Measurements from ENCODE around the gene NFATC2. TPM values are rescaled to one million over a fixed set of nuclear protein-coding genes. Genes with fewer than 3 reads are reported as not detected.

The NFATC2 gene
- total RNA-seq, 1 donor from 2014 or later: 46.0 TPM

DNA sequence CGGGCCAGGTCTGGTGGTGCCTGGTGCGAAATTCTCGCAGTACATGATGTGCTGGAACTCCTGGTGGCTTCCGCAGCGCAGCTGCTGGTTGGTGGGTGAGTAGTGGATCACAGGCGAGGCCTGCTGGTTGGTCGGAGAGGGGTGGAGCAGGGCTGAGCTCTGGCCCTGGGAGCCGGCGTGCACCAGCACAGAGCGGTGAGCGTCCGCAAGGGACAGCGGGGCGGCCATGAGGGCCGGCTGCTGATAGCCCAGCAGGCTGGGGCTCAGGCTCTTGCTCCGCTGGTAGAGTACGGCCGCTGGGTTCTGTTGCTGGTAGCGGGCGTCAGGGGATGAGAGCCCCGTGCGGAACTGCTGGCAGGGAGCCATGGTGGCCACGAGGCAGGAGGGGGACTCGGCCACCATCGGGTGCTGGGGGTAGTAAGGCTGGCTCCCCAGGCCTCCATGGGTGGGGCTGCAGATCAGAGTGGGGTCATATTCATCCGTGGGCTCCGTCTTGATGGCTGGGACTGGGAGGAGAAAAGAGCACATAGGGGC is 110.2 kb downstream of the NFATC2 start:
- peaks cover 17% of the 10 kb centered on the region for H3K4me1 Mint-ChIP-seq
- ChIA-PET POLR2A (no interaction called here), CTCF (no interaction called here)
- intact Hi-C loops (cut with micrococcal nuclease): no loop called here
- peaks cover 83% of the 10 kb centered on the region for H3K36me3 Mint-ChIP-seq (ENCODE audit: low read depth)
- H3K9me3 Mint-ChIP-seq: no peaks in the 10 kb centered on the region
- TF ChIP-seq, protein P1, sequence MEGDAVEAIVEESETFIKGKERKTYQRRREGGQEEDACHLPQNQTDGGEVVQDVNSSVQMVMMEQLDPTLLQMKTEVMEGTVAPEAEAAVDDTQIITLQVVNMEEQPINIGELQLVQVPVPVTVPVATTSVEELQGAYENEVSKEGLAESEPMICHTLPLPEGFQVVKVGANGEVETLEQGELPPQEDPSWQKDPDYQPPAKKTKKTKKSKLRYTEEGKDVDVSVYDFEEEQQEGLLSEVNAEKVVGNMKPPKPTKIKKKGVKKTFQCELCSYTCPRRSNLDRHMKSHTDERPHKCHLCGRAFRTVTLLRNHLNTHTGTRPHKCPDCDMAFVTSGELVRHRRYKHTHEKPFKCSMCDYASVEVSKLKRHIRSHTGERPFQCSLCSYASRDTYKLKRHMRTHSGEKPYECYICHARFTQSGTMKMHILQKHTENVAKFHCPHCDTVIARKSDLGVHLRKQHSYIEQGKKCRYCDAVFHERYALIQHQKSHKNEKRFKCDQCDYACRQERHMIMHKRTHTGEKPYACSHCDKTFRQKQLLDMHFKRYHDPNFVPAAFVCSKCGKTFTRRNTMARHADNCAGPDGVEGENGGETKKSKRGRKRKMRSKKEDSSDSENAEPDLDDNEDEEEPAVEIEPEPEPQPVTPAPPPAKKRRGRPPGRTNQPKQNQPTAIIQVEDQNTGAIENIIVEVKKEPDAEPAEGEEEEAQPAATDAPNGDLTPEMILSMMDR (IDR thresholded peaks at IDR 0.05): no peak
- no peak overlapping the region for H3K4me3 Mint-ChIP-seq
- no peak for DNase-seq
- no peak for ATAC-seq (ENCODE audit: low read depth)
- no peak overlapping the region for H3K27ac Mint-ChIP-seq
- no peaks in the 10 kb centered on the region for H3K27me3 Mint-ChIP-seq

DNA sequence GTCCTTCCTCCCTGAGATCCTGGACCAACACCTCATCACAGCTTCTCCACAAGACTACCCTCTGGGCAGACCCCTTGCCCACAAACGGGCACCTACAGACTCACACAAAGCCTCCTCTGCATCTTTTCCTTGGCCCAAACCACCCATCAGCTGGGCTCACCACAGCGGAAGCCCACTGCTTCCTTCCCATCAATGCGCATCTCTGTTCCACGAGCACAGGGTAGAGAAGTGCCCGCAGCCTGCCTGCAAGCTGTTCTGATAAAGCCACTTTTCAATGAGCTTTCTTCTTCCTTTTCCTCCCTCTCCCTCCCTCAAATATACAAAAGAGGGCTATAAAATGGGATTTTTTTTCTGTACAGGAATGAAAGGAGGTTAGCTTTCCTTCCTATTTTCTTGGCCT is 111.2 kb downstream of the NFATC2 start:
- TF ChIP-seq, protein P1 (IDR thresholded peaks at IDR 0.05): no peak
- ChIA-PET POLR2A (interaction anchor here (1.1 kb wide), 1 partner anchor 26 kb away, joined by 3 read pairs; no protein-coding TSS in a partner anchor), CTCF (interaction anchor here (0.7 kb wide), 1 partner anchor 26 kb away, joined by 3 read pairs; no protein-coding TSS in a partner anchor)
- Mint-ChIP-seq H3K9me3 (no peaks in the 10 kb centered on the region), H3K4me3 (no peak overlapping the region), H3K27ac (peak overlapping the region; percentile 32), H3K27me3 (no peaks in the 10 kb centered on the region), H3K4me1 (peaks cover 25% of the 10 kb centered on the region), H3K36me3 (ENCODE audit: low read depth) (peaks cover 86% of the 10 kb centered on the region)
- ATAC-seq (ENCODE audit: low read depth) (no peak), DNase-seq (no peak)
- intact Hi-C loops (cut with micrococcal nuclease): no loop called here

DNA sequence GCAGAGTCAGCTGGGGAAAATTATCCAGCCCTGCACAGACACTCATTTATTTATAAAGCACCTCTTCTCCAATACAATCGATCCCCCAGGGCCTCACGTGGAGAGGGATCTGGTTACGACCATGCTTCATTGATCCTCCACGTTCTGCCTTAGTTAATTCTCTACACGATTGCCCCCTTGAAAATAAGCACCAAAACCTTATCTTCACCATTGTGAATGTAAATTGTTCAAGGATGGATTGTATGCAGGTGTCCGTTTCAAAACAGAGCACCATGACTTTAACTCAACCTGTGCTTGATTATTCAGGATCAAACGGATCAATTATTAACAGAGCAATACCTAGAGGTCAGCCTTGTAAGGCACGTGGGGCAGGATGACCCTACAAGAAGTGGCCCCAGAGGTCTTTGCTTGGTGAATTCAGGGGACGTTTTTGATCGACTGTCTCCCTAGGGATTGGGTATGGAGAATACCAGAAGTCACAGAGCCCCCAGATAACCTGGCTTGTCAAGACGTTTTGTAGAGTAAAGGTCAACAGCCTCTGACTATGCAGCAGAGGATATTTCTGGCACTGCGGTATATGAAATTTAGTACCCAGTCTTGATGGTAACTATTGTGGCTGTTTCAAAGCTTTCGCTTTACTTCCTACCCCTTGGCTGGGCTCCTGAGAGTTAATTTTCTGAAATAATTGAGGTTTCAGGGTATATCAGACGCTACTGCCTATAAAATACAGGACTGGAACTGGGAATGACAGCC is 112.1 kb downstream of the NFATC2 start:
- H3K4me3 Mint-ChIP-seq: no peak overlapping the region
- intact Hi-C loops (cut with micrococcal nuclease): no loop called here
- no peak for ATAC-seq (ENCODE audit: low read depth)
- TF ChIP-seq, protein P1 (IDR thresholded peaks at IDR 0.05): no peak
- ChIA-PET CTCF (interaction anchor here (1.1 kb wide), 1 partner anchor 44 kb away, joined by 3 read pairs; no protein-coding TSS in a partner anchor), POLR2A (no interaction called here)
- no peaks in the 10 kb centered on the region for H3K9me3 Mint-ChIP-seq
- DNase-seq: no peak
- H3K27me3 Mint-ChIP-seq: no peaks in the 10 kb centered on the region
- no peak overlapping the region for H3K27ac Mint-ChIP-seq
- H3K4me1 Mint-ChIP-seq: peaks cover 35% of the 10 kb centered on the region
- H3K36me3 Mint-ChIP-seq (ENCODE audit: low read depth): peaks cover 86% of the 10 kb centered on the region

DNA sequence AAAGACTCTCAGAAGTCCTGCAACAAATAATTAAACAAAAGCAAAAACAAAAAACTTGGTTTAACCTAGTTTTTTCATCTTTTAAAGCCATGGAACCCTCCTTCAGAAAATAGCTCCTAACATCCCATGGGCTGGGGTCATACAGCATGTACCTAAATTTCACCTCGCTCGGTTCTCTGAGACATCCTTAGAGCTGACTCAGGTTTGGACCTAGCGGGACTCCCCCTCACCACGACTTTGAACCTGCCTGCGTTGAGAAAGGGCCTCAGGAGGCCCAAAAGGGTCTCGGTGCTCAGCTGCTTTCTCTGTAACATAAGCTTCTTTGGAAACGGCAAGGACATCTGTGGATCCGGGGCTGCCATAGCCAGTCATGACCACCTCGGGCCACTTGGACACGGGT is 112.8 kb downstream of the NFATC2 start:
- Mint-ChIP-seq H3K4me1 (peaks cover 40% of the 10 kb centered on the region), H3K9me3 (no peaks in the 10 kb centered on the region), H3K4me3 (no peak overlapping the region), H3K27ac (no peak overlapping the region), H3K27me3 (no peaks in the 10 kb centered on the region), H3K36me3 (ENCODE audit: low read depth) (peaks cover 82% of the 10 kb centered on the region)
- ChIA-PET POLR2A (no interaction called here), CTCF (interaction anchor here (1.1 kb wide), 1 partner anchor 44 kb away, joined by 3 read pairs; no protein-coding TSS in a partner anchor)
- no peak for DNase-seq
- TF ChIP-seq, protein P1 (IDR thresholded peaks at IDR 0.05): no peak
- ATAC-seq (ENCODE audit: low read depth): no peak
- intact Hi-C loops (cut with micrococcal nuclease): no loop called here

DNA sequence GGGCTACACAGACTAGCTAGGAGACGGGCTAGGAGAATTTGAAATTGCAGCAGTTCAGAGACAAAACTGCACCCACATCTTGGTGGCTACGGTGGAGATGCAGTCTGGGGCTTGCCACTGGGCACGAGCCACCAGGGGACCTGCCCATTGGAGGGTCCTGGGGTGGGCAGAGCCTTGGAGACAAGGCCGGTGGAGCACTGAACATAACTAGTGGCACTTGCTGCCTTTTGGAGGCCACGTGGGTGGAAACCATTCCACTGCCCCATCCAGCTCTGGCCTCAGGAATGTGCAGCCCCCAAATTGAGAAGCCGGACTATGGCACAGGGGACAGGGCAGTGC is 113.4 kb downstream of the NFATC2 start:
- Mint-ChIP-seq H3K4me3 (no peak overlapping the region), H3K9me3 (no peaks in the 10 kb centered on the region), H3K27me3 (no peaks in the 10 kb centered on the region), H3K4me1 (peaks cover 46% of the 10 kb centered on the region), H3K27ac (no peak overlapping the region), H3K36me3 (ENCODE audit: low read depth) (peaks cover 81% of the 10 kb centered on the region)
- DNase-seq (no peak), ATAC-seq (ENCODE audit: low read depth) (no peak)
- ChIA-PET POLR2A (no interaction called here), CTCF (no interaction called here)
- TF ChIP-seq, protein P1 (IDR thresholded peaks at IDR 0.05): no peak
- intact Hi-C loops (cut with micrococcal nuclease): no loop called here
